Raji (cell line): ENCODE data around the gene NAV2.

Experiments used
- POLR2A ChIP-seq: IDR thresholded peaks from 2 replicates; pipeline ENCODE4 v1.6.1; 2011; ENCODE audit warnings: low read depth, low read length, control low read depth; ENCODE audit not compliant: insufficient read depth

Gene NAV2

GRCh38 chr11:20051469-20052399 lies 339.1 kb downstream of the NAV2 start:
- TF ChIP-seq POLR2A, result no peak

GRCh38 chr11:20053572-20053971 lies 340.9 kb downstream of the NAV2 start:
- no peak for TF ChIP-seq POLR2A

- no peak for TF ChIP-seq POLR2A
Observed at GRCh38 chr11:20054584-20054983, 341.9 kb downstream of the NAV2 start.

GRCh38 chr11:20055312-20055711 lies 342.7 kb downstream of the NAV2 start:
- TF ChIP-seq POLR2A, result no peak

- no peak for TF ChIP-seq POLR2A
Observed at GRCh38 chr11:20056109-20056949, 343.7 kb downstream of the NAV2 start.

GRCh38 chr11:20056950-20057943 lies 344.6 kb downstream of the NAV2 start:
- no peak for TF ChIP-seq POLR2A

GRCh38 chr11:20058749-20059458 lies 346.3 kb downstream of the NAV2 start:
- TF ChIP-seq POLR2A, result no peak

- TF ChIP-seq POLR2A, result no peak
Observed at GRCh38 chr11:20059587-20060021, 347.0 kb downstream of the NAV2 start.

- TF ChIP-seq POLR2A, result no peak
Observed at GRCh38 chr11:20060181-20060580, 347.5 kb downstream of the NAV2 start.

GRCh38 chr11:20060647-20061205 lies 348.1 kb downstream of the NAV2 start:
- TF ChIP-seq POLR2A, result no peak

- no peak for TF ChIP-seq POLR2A
Observed at GRCh38 chr11:20061776-20062175, 349.1 kb downstream of the NAV2 start.

GRCh38 chr11:20064961-20065405 lies 352.3 kb downstream of the NAV2 start:
- no peak for TF ChIP-seq POLR2A

GRCh38 chr11:20065406-20065805 lies 352.8 kb downstream of the NAV2 start:
- no peak for TF ChIP-seq POLR2A

GRCh38 chr11:20066013-20066782 lies 353.6 kb downstream of the NAV2 start:
- TF ChIP-seq POLR2A, result no peak
